ENCODE data around the gene BMS1.
"Not testable (repeated sequence)": the region's sequence is repeated elsewhere in the genome, so short reads cannot be mapped to it uniquely, and the experiment has no call there.

The BMS1 gene

DNA sequence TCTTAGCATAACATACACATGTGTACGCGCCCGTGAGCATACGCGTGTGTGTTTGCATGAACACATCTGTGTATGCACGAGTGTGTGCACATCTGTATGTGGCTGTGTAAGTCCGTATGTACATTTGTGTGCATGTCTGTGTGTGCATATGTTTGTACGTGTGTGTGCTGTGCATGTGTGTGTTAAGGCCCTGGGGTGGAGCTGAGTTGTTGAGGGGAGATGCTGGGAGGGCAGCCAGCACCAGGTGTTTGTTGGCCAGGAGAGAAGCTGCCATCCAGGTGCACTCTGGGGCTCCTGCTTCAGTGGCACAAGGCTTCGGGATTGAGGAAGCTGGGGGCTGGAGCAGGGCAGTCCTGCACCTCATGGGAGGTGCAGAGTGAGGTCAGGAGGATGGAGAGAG, 85.0 kb downstream of the BMS1 start:
- DNase-seq (ENCODE audit: low read depth, low spot score), result no peak
- in situ Hi-C loops (cut with HindIII; ENCODE audit: low sequenced_read_pairs), result no loop called here
- no peak overlapping the region for H3K4me3 ChIP-seq (ENCODE audit: low read depth, low read length)
- TF ChIP-seq, protein P1, sequence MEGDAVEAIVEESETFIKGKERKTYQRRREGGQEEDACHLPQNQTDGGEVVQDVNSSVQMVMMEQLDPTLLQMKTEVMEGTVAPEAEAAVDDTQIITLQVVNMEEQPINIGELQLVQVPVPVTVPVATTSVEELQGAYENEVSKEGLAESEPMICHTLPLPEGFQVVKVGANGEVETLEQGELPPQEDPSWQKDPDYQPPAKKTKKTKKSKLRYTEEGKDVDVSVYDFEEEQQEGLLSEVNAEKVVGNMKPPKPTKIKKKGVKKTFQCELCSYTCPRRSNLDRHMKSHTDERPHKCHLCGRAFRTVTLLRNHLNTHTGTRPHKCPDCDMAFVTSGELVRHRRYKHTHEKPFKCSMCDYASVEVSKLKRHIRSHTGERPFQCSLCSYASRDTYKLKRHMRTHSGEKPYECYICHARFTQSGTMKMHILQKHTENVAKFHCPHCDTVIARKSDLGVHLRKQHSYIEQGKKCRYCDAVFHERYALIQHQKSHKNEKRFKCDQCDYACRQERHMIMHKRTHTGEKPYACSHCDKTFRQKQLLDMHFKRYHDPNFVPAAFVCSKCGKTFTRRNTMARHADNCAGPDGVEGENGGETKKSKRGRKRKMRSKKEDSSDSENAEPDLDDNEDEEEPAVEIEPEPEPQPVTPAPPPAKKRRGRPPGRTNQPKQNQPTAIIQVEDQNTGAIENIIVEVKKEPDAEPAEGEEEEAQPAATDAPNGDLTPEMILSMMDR (IDR thresholded peaks at IDR 0.05; ENCODE audit: low read depth, low read length), result no peak

DNA sequence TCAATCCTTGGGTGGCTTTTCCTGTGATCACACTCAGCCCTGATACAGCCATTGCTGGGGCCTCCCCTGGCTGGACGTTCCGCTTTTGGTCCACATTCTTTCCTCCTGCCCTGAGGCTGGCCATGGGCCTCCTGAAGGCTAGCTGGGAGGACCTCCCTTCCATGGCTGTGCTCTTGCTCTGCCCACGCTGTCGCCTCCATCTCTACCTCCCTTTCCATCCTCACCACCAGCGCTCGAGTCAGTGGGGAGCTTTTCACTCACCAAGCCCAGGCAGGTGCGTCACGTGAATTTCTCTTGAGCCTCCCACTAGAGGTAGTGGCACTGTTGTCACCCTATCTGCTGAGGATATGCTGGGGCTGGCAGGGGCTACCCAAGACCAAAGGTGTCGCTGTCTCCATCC, 85.9 kb downstream of the BMS1 start:
- TF ChIP-seq, protein P1 (IDR thresholded peaks at IDR 0.05; ENCODE audit: low read depth, low read length), result no peak
- no peak for DNase-seq (ENCODE audit: low read depth, low spot score)
- no peak overlapping the region for H3K4me3 ChIP-seq (ENCODE audit: low read depth, low read length)
- in situ Hi-C loops (cut with HindIII; ENCODE audit: low sequenced_read_pairs), result no loop called here

DNA sequence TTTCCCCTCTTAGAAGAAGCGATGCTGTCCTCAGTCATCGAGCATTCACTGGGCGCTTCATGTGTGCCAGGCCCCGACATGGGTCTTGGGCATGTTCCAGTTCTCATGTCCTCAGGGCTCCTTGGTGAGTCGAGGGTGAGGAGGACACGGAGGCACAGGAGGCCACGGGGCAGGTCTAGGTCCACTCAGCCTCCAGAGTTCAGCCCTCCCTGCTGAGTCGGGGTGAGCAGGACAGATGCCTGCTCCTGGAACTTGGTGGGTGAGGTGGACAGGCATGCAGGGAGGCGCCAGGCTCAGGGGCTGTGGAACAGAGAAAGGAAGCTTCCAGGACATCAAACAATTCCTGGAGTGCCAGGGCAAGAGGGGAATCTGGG, 87.4 kb downstream of the BMS1 start:
- DNase-seq (ENCODE audit: low read depth, low spot score), result no peak
- TF ChIP-seq, protein P1 (IDR thresholded peaks at IDR 0.05; ENCODE audit: low read depth, low read length), result no peak
- H3K4me3 ChIP-seq (ENCODE audit: low read depth, low read length), result no peak overlapping the region
- in situ Hi-C loops (cut with HindIII; ENCODE audit: low sequenced_read_pairs), result no loop called here

DNA sequence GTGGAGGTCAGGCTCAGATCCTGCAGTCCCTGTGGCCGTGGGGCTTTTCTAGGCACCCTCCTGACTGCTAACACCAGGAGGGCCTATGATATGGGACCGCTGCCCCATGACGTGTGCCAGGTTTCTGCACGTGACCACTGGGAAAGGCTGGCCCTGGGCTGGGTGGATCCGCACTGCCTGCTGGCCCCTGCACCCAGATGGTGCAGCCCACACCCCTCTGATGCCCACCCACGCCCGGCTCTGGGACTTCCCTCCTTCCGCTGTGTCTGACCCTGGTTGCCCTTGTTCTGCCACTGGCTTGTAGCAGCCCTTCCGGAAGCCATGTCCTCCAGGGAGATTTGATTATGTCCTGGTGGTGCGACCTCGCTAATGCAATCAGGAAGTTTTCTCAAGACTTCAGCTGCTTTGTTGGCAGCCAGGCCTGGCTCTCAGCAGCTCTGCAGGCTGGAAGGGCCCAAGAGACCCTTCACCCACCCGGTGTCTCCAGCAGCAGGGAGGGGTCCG, 88.6 kb downstream of the BMS1 start:
- H3K4me3 ChIP-seq (ENCODE audit: low read depth, low read length); DNase-seq (ENCODE audit: low read depth, low spot score); in situ Hi-C loops (cut with HindIII; ENCODE audit: low sequenced_read_pairs): not testable (repeated sequence)

DNA sequence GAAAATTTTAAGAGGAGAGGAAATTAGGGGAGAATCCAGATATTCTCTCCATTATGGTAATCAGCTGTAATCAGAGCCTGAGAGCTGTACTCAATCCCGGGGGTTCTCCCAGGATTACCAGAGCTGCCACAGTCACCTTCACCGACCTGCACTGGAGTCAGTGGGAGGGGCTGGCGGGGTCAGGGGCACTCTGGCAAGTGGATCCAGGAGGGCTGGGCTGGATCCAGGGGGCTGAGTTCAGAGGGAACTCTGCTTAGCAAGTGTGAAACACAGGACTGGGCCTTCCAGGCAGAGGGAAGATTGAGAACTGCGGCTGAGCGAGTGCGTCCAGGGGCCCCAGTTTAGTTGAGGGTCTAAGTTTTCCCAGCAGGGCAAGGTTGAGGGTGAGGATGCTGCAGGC, 89.2 kb downstream of the BMS1 start:
- DNase-seq (ENCODE audit: low read depth, low spot score), result no peak
- TF ChIP-seq, protein P1 (IDR thresholded peaks at IDR 0.05; ENCODE audit: low read depth, low read length), result no peak
- in situ Hi-C loops (cut with HindIII; ENCODE audit: low sequenced_read_pairs), result no loop called here
- no peak overlapping the region for H3K4me3 ChIP-seq (ENCODE audit: low read depth, low read length)

DNA sequence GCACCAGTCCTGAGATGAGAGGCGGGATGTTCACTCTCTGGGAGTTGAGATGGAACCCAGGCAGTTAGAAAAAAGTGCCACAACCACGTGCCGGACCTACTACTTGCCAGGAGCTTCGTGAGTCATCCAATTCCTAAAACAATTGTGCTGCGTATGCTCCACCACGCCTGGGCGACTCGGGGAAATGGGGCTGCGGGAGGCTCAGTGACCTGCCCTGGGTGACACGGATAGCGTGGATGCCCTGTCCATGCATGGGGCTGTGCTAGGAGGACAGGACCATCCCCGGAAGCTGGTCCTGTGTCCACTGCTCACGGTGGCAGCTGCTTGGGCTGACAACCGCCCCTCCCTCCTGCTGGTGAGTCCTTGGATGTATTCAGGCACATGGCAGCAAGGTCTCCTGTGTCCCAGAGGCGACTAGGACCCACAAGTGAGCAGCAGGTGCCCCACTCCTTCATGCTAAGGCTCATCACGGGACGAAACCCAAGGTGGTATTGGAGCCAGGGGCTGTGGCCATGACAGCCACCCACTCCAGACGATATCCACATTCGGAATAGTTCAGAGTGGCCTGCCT, 90.4 kb downstream of the BMS1 start:
- no peak for DNase-seq (ENCODE audit: low read depth, low spot score)
- H3K4me3 ChIP-seq (ENCODE audit: low read depth, low read length), result no peak overlapping the region
- in situ Hi-C loops (cut with HindIII; ENCODE audit: low sequenced_read_pairs), result no loop called here
- TF ChIP-seq, protein P1 (IDR thresholded peaks at IDR 0.05; ENCODE audit: low read depth, low read length), result no peak

DNA sequence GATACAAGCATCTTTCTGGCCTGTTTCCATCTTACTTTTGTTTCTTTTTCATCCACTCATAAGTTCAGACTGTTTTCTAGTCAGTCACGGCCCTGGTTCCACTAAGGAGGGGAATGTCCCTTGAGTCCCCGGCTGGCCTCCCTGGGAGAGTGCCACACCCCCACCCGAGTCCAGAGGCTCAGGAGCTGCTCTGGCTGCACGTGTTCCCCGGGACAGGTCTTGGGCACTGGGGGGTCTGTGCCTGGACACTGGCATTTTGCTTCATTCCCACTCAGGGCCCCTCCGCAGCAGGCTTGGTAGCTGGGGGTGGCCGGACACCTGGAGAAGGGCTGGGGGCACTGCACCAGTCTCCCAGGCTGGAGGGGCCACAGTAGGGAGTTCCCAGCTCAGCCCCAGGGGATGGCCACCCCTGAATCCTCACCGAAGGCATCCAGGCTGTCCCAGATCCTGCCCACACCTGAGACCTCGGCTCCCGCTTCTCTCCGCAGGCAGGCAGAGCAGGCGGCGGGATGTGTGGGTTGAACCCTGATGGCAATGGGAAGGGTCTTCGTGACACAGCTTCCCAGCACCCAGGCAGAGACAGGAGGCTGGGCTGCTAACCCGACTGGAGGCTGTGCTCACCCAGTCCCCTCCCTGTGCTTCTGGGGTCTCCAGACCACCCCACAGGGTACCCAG, 92.3 kb downstream of the BMS1 start:
- H3K4me3 ChIP-seq (ENCODE audit: low read depth, low read length), result no peak overlapping the region
- TF ChIP-seq, protein P1 (IDR thresholded peaks at IDR 0.05; ENCODE audit: low read depth, low read length), result no peak
- no peak for DNase-seq (ENCODE audit: low read depth, low spot score)
- in situ Hi-C loops (cut with HindIII; ENCODE audit: low sequenced_read_pairs), result no loop called here
